HepG2 (cell line): Measurements from ENCODE around the gene MAPK1. TPM values are rescaled to one million over a fixed set of nuclear protein-coding genes. Genes with fewer than 3 reads are reported as not detected.
A peak's percentile ranks its signal among the peaks of the same experiment; 100 is the strongest.

Experiments
- BRD4 ChIP-seq: sonication (generic); formaldehyde crosslinking; IDR thresholded peaks from 2 replicates; pipeline ENCODE4 v1.4.0; 2020; ENCODE audit warnings: missing genetic modification reagents
- NFRKB ChIP-seq: fragments of 450-650 bp; IDR thresholded peaks from 2 replicates; pipeline ENCODE4 v1.6.1; 2017
- POLR2AphosphoS2 ChIP-seq: IDR thresholded peaks from 2 replicates; pipeline ENCODE4 v1.6.1; 2011; ENCODE audit warnings: low read depth, low read length, improper control_type of control experiment
- TOPORS ChIP-seq: sonication (generic); formaldehyde crosslinking; IDR thresholded peaks from 2 replicates; pipeline ENCODE4 v1.8.0; 2023; ENCODE audit warnings: mild to moderate bottlenecking, missing genetic modification reagents
- ZNF367 ChIP-seq: sonication (generic); formaldehyde crosslinking; IDR thresholded peaks from 2 replicates; pipeline ENCODE4 v1.4.0; 2020; ENCODE audit warnings: missing genetic modification reagents, borderline replicate concordance
- ZNF547 ChIP-seq: sonication (generic); formaldehyde crosslinking; IDR thresholded peaks from 2 replicates; pipeline ENCODE4 v1.5.1; 2020; ENCODE audit warnings: mild to moderate bottlenecking, missing genetic modification reagents
- polyA plus RNA-seq, 8 experiments: library from polyadenylated mRNA; depleted of rRNA in 3 of 8; stranded (reverse) in 7 of 8; unstranded in 1 of 8; fragments of >200 nt; fragmentation: Illumina TruSeq in 4 of 8; extraction: Trizol in 4 of 8; gene quantifications; 2 replicates each; pipeline versions ENCODE4 v1.2.1 to v1.2.3, GENCODE V29; 2011 to 2016; ENCODE audit warnings: low read depth in 4 of 8, missing spikeins in 1 of 8, mixed read lengths in 1 of 8; ENCODE audit not compliant: insufficient read depth in 1 of 8
- total RNA-seq, 5 experiments: library from RNA; depleted of rRNA; stranded (reverse); fragments of >200 nt; fragmentation: Illumina TruSeq; extraction: Trizol; gene quantifications; 2 replicates each; pipeline ENCODE4 v1.2.3, GENCODE V29; 2016; ENCODE audit warnings: low read depth in 1 of 5
- TF ChIP-seq, protein P1 (sequence below): sonication (generic); formaldehyde crosslinking; IDR thresholded peaks from 2 replicates; pipeline ENCODE4 v1.4.0; 2020; ENCODE audit warnings: mild to moderate bottlenecking, low read depth, missing genetic modification reagents
- TF ChIP-seq, protein P2 (sequence below): sonication (generic); formaldehyde crosslinking; IDR thresholded peaks from 2 replicates; pipeline ENCODE4 v1.9.0; 2022; ENCODE audit warnings: low read depth, missing genetic modification reagents
- TF ChIP-seq, protein P3 (sequence below): sonication (generic); formaldehyde crosslinking; IDR thresholded peaks from 2 replicates; pipeline ENCODE4 v1.4.0; 2020; ENCODE audit warnings: missing genetic modification reagents
- TF ChIP-seq, protein P4 (sequence below): fragments of 450-650 bp; IDR thresholded peaks from 2 replicates; pipeline ENCODE4 v1.6.1; 2017
- TF ChIP-seq, protein P5 (sequence below): sonication (generic); formaldehyde crosslinking; IDR thresholded peaks from 2 replicates; pipeline ENCODE4 v1.4.0; 2020; ENCODE audit warnings: mild to moderate bottlenecking, missing genetic modification reagents
- TF ChIP-seq, protein P6 (sequence below): sonication (generic); formaldehyde crosslinking; IDR thresholded peaks from 2 replicates; pipeline ENCODE4 v1.4.0; 2020; ENCODE audit warnings: mild to moderate bottlenecking, missing genetic modification reagents
- TF ChIP-seq, protein P7 (sequence below): sonication (generic); formaldehyde crosslinking; IDR thresholded peaks from 2 replicates; pipeline ENCODE4 v1.4.0; 2020; ENCODE audit warnings: missing genetic modification reagents
- TF ChIP-seq, protein P8 (sequence below): sonication (generic); formaldehyde crosslinking; conservative IDR thresholded peaks from 2 replicates; pipeline ENCODE4 v1.4.0; 2020; ENCODE audit warnings: missing genetic modification reagents

The MAPK1 gene
- total and polyA plus RNA-seq, 2 of the 13 experiments (the other 11 are each of a cell fraction or from before 2014, with no cell fraction given): 107 to 114 TPM

DNA sequence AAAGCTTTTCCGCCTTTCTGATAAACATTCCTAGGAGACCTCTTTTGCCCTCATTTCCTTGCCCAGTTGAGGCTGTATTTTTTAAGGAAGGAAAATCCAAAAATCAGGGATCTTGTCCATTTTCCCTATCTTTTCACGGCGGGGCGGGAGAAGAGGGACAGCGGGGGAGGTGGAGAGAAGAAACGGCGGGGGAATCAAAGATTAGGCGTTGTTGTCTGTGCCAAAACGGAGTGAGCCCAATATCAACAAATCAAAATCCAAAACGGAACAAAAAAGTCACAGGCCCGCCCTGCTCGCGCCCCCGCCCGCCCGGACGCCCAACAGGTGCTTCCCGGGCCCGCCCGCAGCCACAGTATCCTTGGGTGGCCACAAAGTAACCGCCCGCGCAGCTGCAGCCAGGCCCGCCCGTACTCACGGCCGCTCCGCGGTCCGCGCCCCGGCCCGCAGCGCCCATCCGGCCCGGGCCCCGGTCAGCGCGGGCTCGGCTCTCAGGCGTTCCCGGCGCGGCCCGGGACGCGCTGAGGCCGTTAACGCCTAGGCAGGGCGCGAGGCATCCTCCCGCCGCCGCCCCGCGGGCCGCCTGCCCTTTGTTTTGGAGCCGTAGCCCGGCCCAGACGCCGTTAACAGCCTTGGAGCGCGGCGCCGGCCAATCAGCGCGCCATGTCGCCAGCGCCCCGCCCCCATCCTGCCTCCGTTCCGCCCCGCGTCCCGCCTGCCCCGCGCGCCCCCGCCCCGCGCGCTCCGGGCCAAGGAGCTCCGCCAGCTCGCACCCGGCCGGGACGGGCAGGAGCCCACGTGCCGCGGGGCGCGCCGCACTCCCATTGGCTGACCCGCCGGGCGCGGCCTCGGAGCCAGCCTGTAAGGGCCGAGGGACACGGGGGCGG is 132.0 kb downstream of the MAPK1 start, which contains the start of gene YPEL1 (continued):
- TF ChIP-seq, protein P1, sequence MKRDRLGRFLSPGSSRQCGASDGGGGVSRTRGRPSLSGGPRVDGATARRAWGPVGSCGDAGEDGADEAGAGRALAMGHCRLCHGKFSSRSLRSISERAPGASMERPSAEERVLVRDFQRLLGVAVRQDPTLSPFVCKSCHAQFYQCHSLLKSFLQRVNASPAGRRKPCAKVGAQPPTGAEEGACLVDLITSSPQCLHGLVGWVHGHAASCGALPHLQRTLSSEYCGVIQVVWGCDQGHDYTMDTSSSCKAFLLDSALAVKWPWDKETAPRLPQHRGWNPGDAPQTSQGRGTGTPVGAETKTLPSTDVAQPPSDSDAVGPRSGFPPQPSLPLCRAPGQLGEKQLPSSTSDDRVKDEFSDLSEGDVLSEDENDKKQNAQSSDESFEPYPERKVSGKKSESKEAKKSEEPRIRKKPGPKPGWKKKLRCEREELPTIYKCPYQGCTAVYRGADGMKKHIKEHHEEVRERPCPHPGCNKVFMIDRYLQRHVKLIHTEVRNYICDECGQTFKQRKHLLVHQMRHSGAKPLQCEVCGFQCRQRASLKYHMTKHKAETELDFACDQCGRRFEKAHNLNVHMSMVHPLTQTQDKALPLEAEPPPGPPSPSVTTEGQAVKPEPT (CRISPR knock-in tag): peak; percentile 48; the same call in 1 of the 2 replicates
- TF ChIP-seq POLR2AphosphoS2: no peak
- TF ChIP-seq ZNF547: peak; percentile 49; the same call in 1 of the 2 replicates
- TF ChIP-seq ZNF367 (CRISPR knock-in tag): peak; percentile 78; the same call in 1 of the 2 replicates
- TF ChIP-seq NFRKB: no peak
- TF ChIP-seq, protein P2, sequence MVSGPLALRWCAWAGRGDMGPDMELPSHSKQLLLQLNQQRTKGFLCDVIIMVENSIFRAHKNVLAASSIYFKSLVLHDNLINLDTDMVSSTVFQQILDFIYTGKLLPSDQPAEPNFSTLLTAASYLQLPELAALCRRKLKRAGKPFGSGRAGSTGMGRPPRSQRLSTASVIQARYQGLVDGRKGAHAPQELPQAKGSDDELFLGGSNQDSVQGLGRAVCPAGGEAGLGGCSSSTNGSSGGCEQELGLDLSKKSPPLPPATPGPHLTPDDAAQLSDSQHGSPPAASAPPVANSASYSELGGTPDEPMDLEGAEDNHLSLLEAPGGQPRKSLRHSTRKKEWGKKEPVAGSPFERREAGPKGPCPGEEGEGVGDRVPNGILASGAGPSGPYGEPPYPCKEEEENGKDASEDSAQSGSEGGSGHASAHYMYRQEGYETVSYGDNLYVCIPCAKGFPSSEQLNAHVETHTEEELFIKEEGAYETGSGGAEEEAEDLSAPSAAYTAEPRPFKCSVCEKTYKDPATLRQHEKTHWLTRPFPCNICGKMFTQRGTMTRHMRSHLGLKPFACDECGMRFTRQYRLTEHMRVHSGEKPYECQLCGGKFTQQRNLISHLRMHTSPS (CRISPR knock-in tag): no peak
- no peak for TF ChIP-seq BRD4 (CRISPR knock-in tag)
- TF ChIP-seq, protein P3, sequence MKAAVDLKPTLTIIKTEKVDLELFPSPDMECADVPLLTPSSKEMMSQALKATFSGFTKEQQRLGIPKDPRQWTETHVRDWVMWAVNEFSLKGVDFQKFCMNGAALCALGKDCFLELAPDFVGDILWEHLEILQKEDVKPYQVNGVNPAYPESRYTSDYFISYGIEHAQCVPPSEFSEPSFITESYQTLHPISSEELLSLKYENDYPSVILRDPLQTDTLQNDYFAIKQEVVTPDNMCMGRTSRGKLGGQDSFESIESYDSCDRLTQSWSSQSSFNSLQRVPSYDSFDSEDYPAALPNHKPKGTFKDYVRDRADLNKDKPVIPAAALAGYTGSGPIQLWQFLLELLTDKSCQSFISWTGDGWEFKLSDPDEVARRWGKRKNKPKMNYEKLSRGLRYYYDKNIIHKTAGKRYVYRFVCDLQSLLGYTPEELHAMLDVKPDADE (CRISPR knock-in tag): peak; percentile 84; the same call in 1 of the 2 replicates
- TF ChIP-seq, protein P4, sequence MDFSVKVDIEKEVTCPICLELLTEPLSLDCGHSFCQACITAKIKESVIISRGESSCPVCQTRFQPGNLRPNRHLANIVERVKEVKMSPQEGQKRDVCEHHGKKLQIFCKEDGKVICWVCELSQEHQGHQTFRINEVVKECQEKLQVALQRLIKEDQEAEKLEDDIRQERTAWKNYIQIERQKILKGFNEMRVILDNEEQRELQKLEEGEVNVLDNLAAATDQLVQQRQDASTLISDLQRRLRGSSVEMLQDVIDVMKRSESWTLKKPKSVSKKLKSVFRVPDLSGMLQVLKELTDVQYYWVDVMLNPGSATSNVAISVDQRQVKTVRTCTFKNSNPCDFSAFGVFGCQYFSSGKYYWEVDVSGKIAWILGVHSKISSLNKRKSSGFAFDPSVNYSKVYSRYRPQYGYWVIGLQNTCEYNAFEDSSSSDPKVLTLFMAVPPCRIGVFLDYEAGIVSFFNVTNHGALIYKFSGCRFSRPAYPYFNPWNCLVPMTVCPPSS: no peak
- TF ChIP-seq TOPORS (CRISPR knock-in tag): peak; percentile 98
- TF ChIP-seq, protein P5, sequence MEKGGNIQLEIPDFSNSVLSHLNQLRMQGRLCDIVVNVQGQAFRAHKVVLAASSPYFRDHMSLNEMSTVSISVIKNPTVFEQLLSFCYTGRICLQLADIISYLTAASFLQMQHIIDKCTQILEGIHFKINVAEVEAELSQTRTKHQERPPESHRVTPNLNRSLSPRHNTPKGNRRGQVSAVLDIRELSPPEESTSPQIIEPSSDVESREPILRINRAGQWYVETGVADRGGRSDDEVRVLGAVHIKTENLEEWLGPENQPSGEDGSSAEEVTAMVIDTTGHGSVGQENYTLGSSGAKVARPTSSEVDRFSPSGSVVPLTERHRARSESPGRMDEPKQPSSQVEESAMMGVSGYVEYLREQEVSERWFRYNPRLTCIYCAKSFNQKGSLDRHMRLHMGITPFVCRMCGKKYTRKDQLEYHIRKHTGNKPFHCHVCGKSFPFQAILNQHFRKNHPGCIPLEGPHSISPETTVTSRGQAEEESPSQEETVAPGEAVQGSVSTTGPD (CRISPR knock-in tag): no peak
- TF ChIP-seq, protein P6, sequence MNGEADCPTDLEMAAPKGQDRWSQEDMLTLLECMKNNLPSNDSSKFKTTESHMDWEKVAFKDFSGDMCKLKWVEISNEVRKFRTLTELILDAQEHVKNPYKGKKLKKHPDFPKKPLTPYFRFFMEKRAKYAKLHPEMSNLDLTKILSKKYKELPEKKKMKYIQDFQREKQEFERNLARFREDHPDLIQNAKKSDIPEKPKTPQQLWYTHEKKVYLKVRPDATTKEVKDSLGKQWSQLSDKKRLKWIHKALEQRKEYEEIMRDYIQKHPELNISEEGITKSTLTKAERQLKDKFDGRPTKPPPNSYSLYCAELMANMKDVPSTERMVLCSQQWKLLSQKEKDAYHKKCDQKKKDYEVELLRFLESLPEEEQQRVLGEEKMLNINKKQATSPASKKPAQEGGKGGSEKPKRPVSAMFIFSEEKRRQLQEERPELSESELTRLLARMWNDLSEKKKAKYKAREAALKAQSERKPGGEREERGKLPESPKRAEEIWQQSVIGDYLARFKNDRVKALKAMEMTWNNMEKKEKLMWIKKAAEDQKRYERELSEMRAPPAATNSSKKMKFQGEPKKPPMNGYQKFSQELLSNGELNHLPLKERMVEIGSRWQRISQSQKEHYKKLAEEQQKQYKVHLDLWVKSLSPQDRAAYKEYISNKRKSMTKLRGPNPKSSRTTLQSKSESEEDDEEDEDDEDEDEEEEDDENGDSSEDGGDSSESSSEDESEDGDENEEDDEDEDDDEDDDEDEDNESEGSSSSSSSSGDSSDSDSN (CRISPR knock-in tag): peak; percentile 43; the same call in 1 of the 2 replicates
- TF ChIP-seq, protein P7, sequence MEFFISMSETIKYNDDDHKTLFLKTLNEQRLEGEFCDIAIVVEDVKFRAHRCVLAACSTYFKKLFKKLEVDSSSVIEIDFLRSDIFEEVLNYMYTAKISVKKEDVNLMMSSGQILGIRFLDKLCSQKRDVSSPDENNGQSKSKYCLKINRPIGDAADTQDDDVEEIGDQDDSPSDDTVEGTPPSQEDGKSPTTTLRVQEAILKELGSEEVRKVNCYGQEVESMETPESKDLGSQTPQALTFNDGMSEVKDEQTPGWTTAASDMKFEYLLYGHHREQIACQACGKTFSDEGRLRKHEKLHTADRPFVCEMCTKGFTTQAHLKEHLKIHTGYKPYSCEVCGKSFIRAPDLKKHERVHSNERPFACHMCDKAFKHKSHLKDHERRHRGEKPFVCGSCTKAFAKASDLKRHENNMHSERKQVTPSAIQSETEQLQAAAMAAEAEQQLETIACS (CRISPR knock-in tag): peak; percentile 92
- TF ChIP-seq, protein P8, sequence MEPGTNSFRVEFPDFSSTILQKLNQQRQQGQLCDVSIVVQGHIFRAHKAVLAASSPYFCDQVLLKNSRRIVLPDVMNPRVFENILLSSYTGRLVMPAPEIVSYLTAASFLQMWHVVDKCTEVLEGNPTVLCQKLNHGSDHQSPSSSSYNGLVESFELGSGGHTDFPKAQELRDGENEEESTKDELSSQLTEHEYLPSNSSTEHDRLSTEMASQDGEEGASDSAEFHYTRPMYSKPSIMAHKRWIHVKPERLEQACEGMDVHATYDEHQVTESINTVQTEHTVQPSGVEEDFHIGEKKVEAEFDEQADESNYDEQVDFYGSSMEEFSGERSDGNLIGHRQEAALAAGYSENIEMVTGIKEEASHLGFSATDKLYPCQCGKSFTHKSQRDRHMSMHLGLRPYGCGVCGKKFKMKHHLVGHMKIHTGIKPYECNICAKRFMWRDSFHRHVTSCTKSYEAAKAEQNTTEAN (CRISPR knock-in tag): peak; percentile 80; the same call in 1 of the 2 replicates
